AG09309 (cell line): Measurements from ENCODE around the gene LRRC38.
"Not testable (repeated sequence)": the region's sequence is repeated elsewhere in the genome, so short reads cannot be mapped to it uniquely, and the experiment has no call there.

Source experiments
- DNase-seq: peaks from one replicate; pipeline ENCODE4 v3.0.0-alpha.2; 2010; ENCODE audit warnings: low read depth
- H3K4me3 ChIP-seq: 2 replicates; pipeline ENCODE4 v1.5.1; 2011; ENCODE audit warnings: mild to moderate bottlenecking, low read depth, low read length, moderate library complexity; ENCODE audit not compliant: control insufficient read depth
- TF ChIP-seq, protein P1 (sequence below): IDR thresholded peaks from 2 replicates; pipeline ENCODE4 v1.5.1; 2011; ENCODE audit warnings: mild to moderate bottlenecking, low read depth, low read length, inconsistent platforms; ENCODE audit not compliant: insufficient read depth, control insufficient read depth; ENCODE audit errors: missing control alignments

Gene LRRC38

GRCh38 chr1:13513895-13514546 lies at the start of gene LRRC38:
Gene LRRC38 (minus strand): TSS chr1:13514003. CDS start chr1:13513593, 410 bp downstream.
- no peak for DNase-seq
- TF ChIP-seq, protein P1, sequence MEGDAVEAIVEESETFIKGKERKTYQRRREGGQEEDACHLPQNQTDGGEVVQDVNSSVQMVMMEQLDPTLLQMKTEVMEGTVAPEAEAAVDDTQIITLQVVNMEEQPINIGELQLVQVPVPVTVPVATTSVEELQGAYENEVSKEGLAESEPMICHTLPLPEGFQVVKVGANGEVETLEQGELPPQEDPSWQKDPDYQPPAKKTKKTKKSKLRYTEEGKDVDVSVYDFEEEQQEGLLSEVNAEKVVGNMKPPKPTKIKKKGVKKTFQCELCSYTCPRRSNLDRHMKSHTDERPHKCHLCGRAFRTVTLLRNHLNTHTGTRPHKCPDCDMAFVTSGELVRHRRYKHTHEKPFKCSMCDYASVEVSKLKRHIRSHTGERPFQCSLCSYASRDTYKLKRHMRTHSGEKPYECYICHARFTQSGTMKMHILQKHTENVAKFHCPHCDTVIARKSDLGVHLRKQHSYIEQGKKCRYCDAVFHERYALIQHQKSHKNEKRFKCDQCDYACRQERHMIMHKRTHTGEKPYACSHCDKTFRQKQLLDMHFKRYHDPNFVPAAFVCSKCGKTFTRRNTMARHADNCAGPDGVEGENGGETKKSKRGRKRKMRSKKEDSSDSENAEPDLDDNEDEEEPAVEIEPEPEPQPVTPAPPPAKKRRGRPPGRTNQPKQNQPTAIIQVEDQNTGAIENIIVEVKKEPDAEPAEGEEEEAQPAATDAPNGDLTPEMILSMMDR, result no peak
- H3K4me3 ChIP-seq, result no peak within 1 kb of the TSS

GRCh38 chr1:13562981-13563380 lies 49.2 kb upstream of the LRRC38 start:
- not testable (repeated sequence) for H3K4me3 ChIP-seq, DNase-seq

DNA sequence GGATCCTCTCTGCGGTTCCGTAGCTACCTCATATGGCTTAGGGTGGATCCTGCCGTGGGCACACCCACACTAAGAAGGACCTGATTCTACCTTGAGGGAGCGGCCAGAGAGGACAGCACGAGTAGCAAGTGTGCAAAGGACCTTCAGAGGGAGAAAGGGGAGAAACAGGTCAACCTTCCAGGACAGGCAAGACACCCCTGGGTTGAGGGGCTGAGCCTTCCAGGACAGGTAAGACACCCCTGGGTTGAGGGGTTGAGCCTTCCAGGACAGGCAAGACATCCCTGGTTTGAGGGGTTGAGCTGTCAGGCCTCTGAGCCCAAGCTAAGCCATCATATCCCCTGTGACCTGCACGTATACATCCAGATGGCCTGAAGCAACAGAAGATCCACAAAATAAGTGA lies 46.7 kb upstream of the LRRC38 start:
- TF ChIP-seq, protein P1, result no peak
- H3K4me3 ChIP-seq, result no peak overlapping the region
- DNase-seq, result no peak

DNA sequence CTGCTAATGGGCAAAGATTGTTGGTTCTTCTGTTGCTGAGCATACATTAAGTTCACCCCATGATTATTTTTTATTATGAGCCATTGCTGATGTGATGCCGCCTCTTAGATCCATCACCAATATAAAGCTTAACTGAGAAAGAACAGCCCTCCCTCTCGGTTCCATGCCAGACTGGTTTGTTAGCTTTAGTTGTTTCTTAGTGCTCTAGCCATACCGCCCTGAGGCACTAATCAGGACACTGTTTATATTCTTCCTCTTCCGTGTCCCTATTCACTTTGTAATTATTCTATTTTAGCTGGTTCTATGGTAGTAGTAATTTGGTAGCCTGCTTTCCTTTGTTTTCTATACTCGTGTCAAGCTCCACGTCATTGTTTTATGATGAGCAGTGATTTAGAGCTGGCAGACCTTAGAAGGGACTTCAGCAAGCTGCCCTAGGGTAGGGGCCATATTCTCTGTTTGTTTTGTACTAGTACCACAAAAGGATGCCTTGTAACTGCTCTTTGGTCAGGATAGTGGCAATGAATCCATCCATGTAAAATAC lies 42.5 kb upstream of the LRRC38 start:
- DNase-seq, result no peak
- H3K4me3 ChIP-seq, result no peak overlapping the region
- TF ChIP-seq, protein P1, result no peak

DNA sequence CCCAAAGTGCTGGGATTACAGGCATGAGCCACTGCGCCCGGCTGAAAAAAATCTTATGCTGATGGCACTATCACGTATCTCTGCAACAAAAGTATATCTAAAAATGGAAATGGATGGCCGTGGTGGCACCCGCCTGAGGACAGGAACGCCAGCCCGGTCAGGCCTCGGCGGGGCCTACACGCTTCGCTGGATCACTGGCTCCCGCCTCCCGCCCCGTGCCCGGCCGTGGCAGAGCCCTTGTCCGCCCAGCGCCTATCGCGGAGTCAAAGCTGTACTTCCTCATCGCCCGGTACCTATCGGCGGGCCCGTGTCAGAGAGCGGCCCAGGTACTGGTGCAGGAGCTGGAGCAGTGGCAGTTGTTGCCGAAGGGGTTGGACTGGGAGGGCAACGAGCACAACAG lies 41.0 kb upstream of the LRRC38 start:
- H3K4me3 ChIP-seq, result no peak overlapping the region
- TF ChIP-seq, protein P1, result no peak
- DNase-seq, result no peak

- H3K4me3 ChIP-seq, result no peak overlapping the region
- TF ChIP-seq, protein P1, result no peak
- DNase-seq, result no peak
Observed at GRCh38 chr1:13550663-13551062, 36.9 kb upstream of the LRRC38 start.

GRCh38 chr1:13549521-13549920 lies 35.7 kb upstream of the LRRC38 start:
- no peak overlapping the region for H3K4me3 ChIP-seq
- DNase-seq, result no peak
- TF ChIP-seq, protein P1, result no peak
